H1 (cell line): ENCODE data around the gene SPOCK1. TPM values are rescaled to one million over a fixed set of nuclear protein-coding genes. Genes with fewer than 3 reads are reported as not detected.

Source experiments
- CTCF ChIA-PET: fragments of 300-600 bp; sonication (Branson Sonifier 250); formaldehyde crosslinking; loops from one replicate; lab custom pipeline; 2021; ENCODE audit not compliant: partially characterized antibody; lab: Charles Lee
- POLR2A ChIA-PET: fragments of 300-600 bp; sonication (Branson Sonifier 250); formaldehyde crosslinking; loops from one replicate; lab custom pipeline; 2021; ENCODE audit warnings: inconsistent platforms; ENCODE audit not compliant: partially characterized antibody; lab: Charles Lee
- DNase-seq, 2 experiments: peaks; one replicate each; pipeline versions ENCODE4 v3.0.0 to v3.0.0-alpha.2; 2010 to 2022; ENCODE audit warnings: low spot score in 2 of 2, low read depth in 1 of 2, mixed read lengths in 1 of 2
- FAIRE-seq: peaks from 2 replicates; lab custom pipeline; 2011; peaks lifted over from hg19 to GRCh38; lab: Jason Lieb, UNC
- H2AFZ ChIP-seq: 2 replicates; pipeline ENCODE4 v1.8.1; 2012; ENCODE audit warnings: low read length, inconsistent platforms
- H2AK5ac ChIP-seq: 2 replicates; pipeline ENCODE4 v1.6.1; 2013; ENCODE audit warnings: low read depth, low read length
- H2BK120ac ChIP-seq: replicated peaks from 2 replicates; pipeline ENCODE3; 2013; ENCODE audit warnings: low read depth, low read length, inconsistent platforms
- H2BK12ac ChIP-seq: 2 replicates; pipeline ENCODE4 v1.6.1; 2013; ENCODE audit warnings: low read depth, low read length
- H2BK15ac ChIP-seq: 2 replicates; pipeline ENCODE4 v1.6.1; 2013; ENCODE audit warnings: low read length
- H2BK20ac ChIP-seq: 2 replicates; pipeline ENCODE4 v1.6.1; 2013; ENCODE audit warnings: low read length
- H2BK5ac ChIP-seq: 2 replicates; pipeline ENCODE4 v1.6.1; 2013; ENCODE audit warnings: low read depth, low read length
- H3K14ac ChIP-seq: 2 replicates; pipeline ENCODE4 v1.6.1; 2013; ENCODE audit warnings: inconsistent platforms; ENCODE audit not compliant: insufficient read length
- H3K18ac ChIP-seq: 2 replicates; pipeline ENCODE4 v1.6.1; 2013; ENCODE audit warnings: low read length; ENCODE audit errors: extremely low read depth
- H3K23ac ChIP-seq: 2 replicates; pipeline ENCODE4 v1.6.1; 2013; ENCODE audit warnings: inconsistent platforms; ENCODE audit not compliant: insufficient read length
- H3K23me2 ChIP-seq: 2 replicates; pipeline ENCODE4 v1.6.1; 2013; ENCODE audit warnings: low read depth, low read length
- H3K27ac ChIP-seq: 2 replicates; pipeline ENCODE4 v1.6.1; 2011; ENCODE audit warnings: low read depth, low read length, inconsistent platforms
- H3K27me3 ChIP-seq, 4 experiments: replicated peaks in 1 of 4; 1 replicate in 1 of 4; 2 replicates in 3 of 4; pipeline versions ENCODE4 v1.6.1 to v1.8.1; 2011 to 2013; ENCODE audit warnings: low read length in 3 of 4, mild to moderate bottlenecking in 3 of 4, inconsistent platforms in 2 of 4, mixed read lengths in 2 of 4, moderate library complexity in 1 of 4; ENCODE audit not compliant: control insufficient read depth in 3 of 4, insufficient read depth in 3 of 4; ENCODE audit errors: extremely low read depth in 1 of 4
- H3K36me3 ChIP-seq, 4 experiments: 2 replicates each; pipeline versions ENCODE4 v1.6.1 to v1.8.1; 2011 to 2013; ENCODE audit warnings: mild to moderate bottlenecking in 4 of 4, low read length in 3 of 4, moderate library complexity in 2 of 4, control low read depth in 1 of 4, inconsistent platforms in 1 of 4; ENCODE audit not compliant: insufficient read depth in 4 of 4, control insufficient read depth in 2 of 4
- H3K4ac ChIP-seq: replicated peaks from 2 replicates; pipeline ENCODE3; 2013; ENCODE audit warnings: low read length, low read depth, mixed read lengths, inconsistent platforms; ENCODE audit not compliant: insufficient read length
- H3K4me1 ChIP-seq, 4 experiments: replicated peaks in 1 of 4; 1 replicate in 1 of 4; 2 replicates in 3 of 4; pipeline versions ENCODE4 v1.6.1 to v1.8.1; 2011 to 2013; ENCODE audit warnings: low read length in 3 of 4, inconsistent platforms in 2 of 4, mixed read lengths in 1 of 4; ENCODE audit not compliant: insufficient read depth in 4 of 4, control insufficient read depth in 3 of 4
- H3K4me2 ChIP-seq, 2 experiments: 2 replicates each; pipeline versions ENCODE4 v1.6.1 to v1.8.1; 2011 to 2013; ENCODE audit warnings: low read depth in 2 of 2, low read length in 2 of 2, control low read depth in 1 of 2, inconsistent platforms in 1 of 2, mild to moderate bottlenecking in 1 of 2; ENCODE audit not compliant: insufficient read depth in 1 of 2
- H3K4me3 ChIP-seq, 4 experiments: fragments of 200-600, 300-600 bp in 1 of 4; sonication (generic), shearing (Covaris generic), sonication (Bioruptor Twin) in 1 of 4; 2 replicates each; pipeline versions ENCODE4 v1.5.1 to v1.8.1; 2011 to 2016; ENCODE audit warnings: low read length in 4 of 4, low read depth in 3 of 4, control low read depth in 2 of 4, inconsistent platforms in 2 of 4, mild to moderate bottlenecking in 2 of 4, mixed read lengths in 1 of 4, moderate library complexity in 1 of 4; ENCODE audit not compliant: insufficient read depth in 2 of 4; ENCODE audit errors: extremely low read depth in 1 of 4
- H3K56ac ChIP-seq: replicated peaks from 2 replicates; pipeline ENCODE3; 2013; ENCODE audit warnings: low read depth, mild to moderate bottlenecking, mixed read lengths, low read length, inconsistent platforms; ENCODE audit not compliant: insufficient read length
- H3K79me1 ChIP-seq: 2 replicates; pipeline ENCODE4 v1.6.1; 2013; ENCODE audit warnings: low read depth, low read length, control low read depth
- H3K79me2 ChIP-seq, 2 experiments: 2 replicates each; pipeline versions ENCODE4 v1.6.1 to v1.8.1; 2012 to 2013; ENCODE audit warnings: low read length in 2 of 2, mild to moderate bottlenecking in 2 of 2, inconsistent platforms in 1 of 2; ENCODE audit not compliant: insufficient read depth in 2 of 2, control insufficient read depth in 1 of 2
- H3K9ac ChIP-seq, 4 experiments: replicated peaks in 1 of 4; 1 replicate in 1 of 4; 2 replicates in 3 of 4; pipeline versions ENCODE4 v1.6.1 to v1.8.1; 2011 to 2013; ENCODE audit warnings: low read depth in 3 of 4, low read length in 3 of 4, control low read depth in 2 of 4, mild to moderate bottlenecking in 2 of 4, moderate library complexity in 2 of 4, inconsistent platforms in 1 of 4; ENCODE audit errors: extremely low read depth in 1 of 4
- H3K9me3 ChIP-seq, 2 experiments: 2 replicates each; pipeline versions ENCODE4 v1.6.1 to v1.8.1; 2012 to 2013; ENCODE audit warnings: mild to moderate bottlenecking in 2 of 2, moderate library complexity in 2 of 2, control low read depth in 1 of 2, inconsistent platforms in 1 of 2, low read depth in 1 of 2, low read length in 1 of 2, mixed read lengths in 1 of 2; ENCODE audit not compliant: insufficient read depth in 2 of 2
- H4K20me1 ChIP-seq, 2 experiments: replicated peaks in 1 of 2; 2 replicates each; pipeline versions ENCODE3 to v1.8.1; 2011 to 2013; ENCODE audit warnings: inconsistent platforms in 2 of 2, low read length in 2 of 2, mild to moderate bottlenecking in 1 of 2; ENCODE audit not compliant: insufficient read depth in 2 of 2, control insufficient read depth in 1 of 2
- H4K5ac ChIP-seq: 2 replicates; pipeline ENCODE4 v1.6.1; 2013; ENCODE audit warnings: low read length, low read depth, mixed read lengths, inconsistent platforms; ENCODE audit not compliant: insufficient read length
- H4K8ac ChIP-seq: 2 replicates; pipeline ENCODE4 v1.8.0; 2013; ENCODE audit warnings: mild to moderate bottlenecking, moderate library complexity, low read length, inconsistent platforms; ENCODE audit not compliant: insufficient read depth; ENCODE audit errors: extremely low read depth
- H4K91ac ChIP-seq: replicated peaks from 2 replicates; pipeline ENCODE3; 2013; ENCODE audit warnings: low read length, mixed read lengths, inconsistent platforms; ENCODE audit not compliant: insufficient read length
- ATF3 ChIP-seq: IDR thresholded peaks from 2 replicates; pipeline ENCODE4 v1.6.1; 2011; ENCODE audit warnings: low read depth, mild to moderate bottlenecking, low read length; ENCODE audit not compliant: insufficient read depth
- CEBPB ChIP-seq: IDR thresholded peaks from 2 replicates; pipeline ENCODE4 v1.6.1; 2012; ENCODE audit warnings: low read depth, low read length
- CTBP2 ChIP-seq: IDR thresholded peaks from 2 replicates; pipeline ENCODE4 v1.7.0; 2011; ENCODE audit warnings: borderline replicate concordance, mild to moderate bottlenecking, moderate library complexity, mixed read lengths, low read length; ENCODE audit not compliant: insufficient read depth, insufficient read length
- E2F6 ChIP-seq: IDR thresholded peaks from 2 replicates; pipeline ENCODE4 v1.6.1; 2012; ENCODE audit warnings: inconsistent platforms
- GTF2F1 ChIP-seq: IDR thresholded peaks from 2 replicates; pipeline ENCODE4 v1.6.1; 2012; ENCODE audit warnings: low read depth, low read length, improper control_type of control experiment, borderline replicate concordance
- KDM1A ChIP-seq: fragments of 200-600, 300-600 bp; sonication (generic); IDR thresholded peaks from 2 replicates; pipeline ENCODE4 v1.7.1; 2016; ENCODE audit warnings: mild to moderate bottlenecking, low read length, borderline replicate concordance
- KDM5A ChIP-seq: fragments of 200-600 bp; IDR thresholded peaks from 2 replicates; pipeline ENCODE4 v1.7.1; 2012; ENCODE audit warnings: mild to moderate bottlenecking, low read length, inconsistent platforms, mixed read lengths
- POU5F1 ChIP-seq: IDR thresholded peaks from 2 replicates; pipeline ENCODE4 v1.6.1; 2011; ENCODE audit warnings: low read depth, mild to moderate bottlenecking, low read length, moderate library complexity
- RFX5 ChIP-seq: IDR thresholded peaks from 2 replicates; pipeline ENCODE4 v1.6.1; 2011; ENCODE audit warnings: low read depth, low read length, improper control_type of control experiment, borderline replicate concordance
- SIRT6 ChIP-seq: IDR thresholded peaks from one replicate; pipeline ENCODE4 v1.7.1; 2012; ENCODE audit warnings: low read length, inconsistent platforms
- TAF1 ChIP-seq: IDR thresholded peaks from 2 replicates; pipeline ENCODE4 v1.6.1; 2011; ENCODE audit warnings: mild to moderate bottlenecking, low read depth, low read length
- TAF7 ChIP-seq: optimal IDR thresholded peaks from 2 replicates; pipeline ENCODE3; 2011; ENCODE audit warnings: low read depth, mild to moderate bottlenecking, inconsistent platforms, low read length, moderate library complexity, borderline replicate concordance
- WGBS, 2 experiments: shearing (Covaris generic) in 1 of 2; methylation state at CpG; one replicate each; pipeline versions ENCODE4 v1.1.6 to v1.1.7; 2013 to 2015; ENCODE audit warnings: low lambda C conversion rate in 2 of 2, mixed read lengths in 2 of 2, inconsistent platforms in 1 of 2, low coverage in 1 of 2, missing lambda C conversion rate in 1 of 2; ENCODE audit not compliant: insufficient replicate concordance in 2 of 2, insufficient coverage in 1 of 2, insufficient read length in 1 of 2; ENCODE audit errors: extremely low coverage in 1 of 2, missing lambda C conversion rate in 1 of 2; 5-methylcytosine and 5-hydroxymethylcytosine counted together
- polyA plus RNA-seq, 7 experiments: library from polyadenylated mRNA; depleted of rRNA in 3 of 7; stranded (reverse) in 5 of 7; unstranded in 2 of 7; fragments of >200 nt in 5 of 7; fragments of 200-250 nt in 2 of 7; gene quantifications; 1 replicate in 5 of 7; 2 replicates in 1 of 7; 4 replicates in 1 of 7; pipeline versions ENCODE4 v1.2.1 to v1.2.3, GENCODE V29; 2011 to 2013; ENCODE audit warnings: missing spikeins in 2 of 7, mixed read lengths in 2 of 7
- total RNA-seq: library from RNA; stranded (reverse); fragmentation: NEBNext Ultra II Directional; extraction: Animal tissue kit (Norgen Biotek cat#: 25700); gene quantifications from 2 replicates; pipeline ENCODE4 v1.2.1, GENCODE V29; 2021

Gene SPOCK1
- total and polyA plus RNA-seq, 2 of the 8 experiments (the other 6 are each of a cell fraction or from before 2014, with no cell fraction given) = 6.9 to 18.1 TPM

- H2BK12ac ChIP-seq = no peak overlapping the region
- H3K4me1 ChIP-seq = no peaks in the 10 kb centered on the region
- H3K56ac ChIP-seq = no peak overlapping the region
- H3K27me3 ChIP-seq = no peaks in the 10 kb centered on the region
- H3K36me3 ChIP-seq = no peaks in the 10 kb centered on the region
- H3K4me3 ChIP-seq = no peak overlapping the region
- WGBS, 2 experiments = 84% methylated on average over 5 of the region's 5 CpGs; no CpG with 5 or more reads in 1 of the 2 experiments
- H4K20me1 ChIP-seq = no peaks in the 10 kb centered on the region
- no peaks in the 10 kb centered on the region for H3K79me2 ChIP-seq
- no peak overlapping the region for H2AFZ ChIP-seq
- no peaks in the 10 kb centered on the region for H3K9me3 ChIP-seq
- FAIRE-seq = no peak
- ChIA-PET POLR2A (no interaction called here), CTCF (interaction anchor here (0.7 kb wide), 1 partner anchor 11 kb away, joined by 3 read pairs; no protein-coding TSS in a partner anchor)
- H4K8ac ChIP-seq = no peak overlapping the region
- H3K4ac ChIP-seq = no peak overlapping the region
- H2BK5ac ChIP-seq = no peak overlapping the region
- no peak overlapping the region for H3K18ac ChIP-seq
- H2BK20ac ChIP-seq = no peak overlapping the region
- no peaks in the 10 kb centered on the region for H3K79me1 ChIP-seq
- no peak overlapping the region for H4K5ac ChIP-seq
- no peaks in the 10 kb centered on the region for H3K23me2 ChIP-seq
- H3K9ac ChIP-seq = no peak overlapping the region
- no peak overlapping the region for H3K4me2 ChIP-seq
- no peak overlapping the region for H2AK5ac ChIP-seq
- DNase-seq = no peak
- no peak overlapping the region for H4K91ac ChIP-seq
- no peak overlapping the region for H3K27ac ChIP-seq
- H3K23ac ChIP-seq = no peak overlapping the region
- no peak overlapping the region for H2BK15ac ChIP-seq
- no peak overlapping the region for H2BK120ac ChIP-seq
- no peak overlapping the region for H3K14ac ChIP-seq
- no peak for TF ChIP-seq CEBPB
- TF ChIP-seq ATF3 = no peak
- no peak for TF ChIP-seq SIRT6
- TF ChIP-seq E2F6 = no peak
- no peak for TF ChIP-seq TAF7
- no peak for TF ChIP-seq CTBP2
- TF ChIP-seq RFX5 = no peak
- TF ChIP-seq POU5F1 = no peak
- TF ChIP-seq GTF2F1 = no peak
- TF ChIP-seq KDM1A = no peak
- no peak for TF ChIP-seq KDM5A
- TF ChIP-seq TAF1 = no peak
These were observed 96.5 kb downstream of the SPOCK1 start for GRCh38 chr5:137402436-137403187.
